GM18873 (cell line): Measurements from ENCODE around the gene UPF3A.
"Not testable (repeated sequence)": the region's sequence is repeated elsewhere in the genome, so short reads cannot be mapped to it uniquely, and the experiment has no call there.

ENCODE experiments used
- ATAC-seq: cut with Tn5 transposase; IDR thresholded peaks from one replicate; pipeline ENCODE4 v1.9.1; 2021; ENCODE audit warnings: mild to moderate bottlenecking, moderate library complexity, moderate number of reproducible peaks; ENCODE audit not compliant: unreplicated experiment, low FRiP score

UPF3A gene

DNA sequence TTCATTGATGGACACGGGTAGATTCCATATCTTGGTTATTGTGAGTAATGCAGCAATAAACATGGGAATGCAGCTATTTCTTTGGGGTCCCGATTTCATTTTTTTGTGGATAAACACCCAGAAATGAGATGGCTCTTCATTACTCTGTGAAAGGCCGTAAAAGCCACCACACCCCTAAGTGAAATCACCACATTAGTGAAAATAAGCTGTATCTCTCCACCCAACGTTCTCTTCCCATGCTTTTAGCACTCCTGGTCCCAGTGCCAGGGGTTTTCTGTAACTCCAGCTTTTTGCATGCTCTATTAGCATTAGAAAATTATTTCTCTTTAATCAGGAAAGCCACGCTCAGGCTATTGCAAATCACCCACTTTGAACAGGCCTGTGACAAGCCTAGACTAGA is 48.7 kb downstream of the UPF3A start:
- ATAC-seq: no peak

DNA sequence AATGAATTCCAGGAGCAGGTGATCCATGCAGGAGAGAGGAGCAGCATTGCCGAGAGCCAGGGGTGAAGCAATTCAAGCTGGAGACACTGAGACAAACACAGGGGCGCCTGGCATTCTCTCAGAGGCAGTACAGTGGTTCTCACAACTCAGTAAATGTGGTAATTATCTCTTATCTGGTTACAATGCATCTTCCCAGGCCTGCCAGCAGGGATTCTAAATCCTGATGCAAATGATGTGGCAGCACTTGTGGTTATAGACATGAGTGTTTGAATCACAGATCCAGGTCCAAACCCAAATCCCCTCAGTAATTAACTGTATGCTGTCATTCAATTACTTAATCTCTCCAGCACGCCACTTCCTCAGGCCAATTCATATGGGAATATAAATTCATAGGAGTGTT is 52.5 kb downstream of the UPF3A start:
- not testable (repeated sequence) for ATAC-seq

DNA sequence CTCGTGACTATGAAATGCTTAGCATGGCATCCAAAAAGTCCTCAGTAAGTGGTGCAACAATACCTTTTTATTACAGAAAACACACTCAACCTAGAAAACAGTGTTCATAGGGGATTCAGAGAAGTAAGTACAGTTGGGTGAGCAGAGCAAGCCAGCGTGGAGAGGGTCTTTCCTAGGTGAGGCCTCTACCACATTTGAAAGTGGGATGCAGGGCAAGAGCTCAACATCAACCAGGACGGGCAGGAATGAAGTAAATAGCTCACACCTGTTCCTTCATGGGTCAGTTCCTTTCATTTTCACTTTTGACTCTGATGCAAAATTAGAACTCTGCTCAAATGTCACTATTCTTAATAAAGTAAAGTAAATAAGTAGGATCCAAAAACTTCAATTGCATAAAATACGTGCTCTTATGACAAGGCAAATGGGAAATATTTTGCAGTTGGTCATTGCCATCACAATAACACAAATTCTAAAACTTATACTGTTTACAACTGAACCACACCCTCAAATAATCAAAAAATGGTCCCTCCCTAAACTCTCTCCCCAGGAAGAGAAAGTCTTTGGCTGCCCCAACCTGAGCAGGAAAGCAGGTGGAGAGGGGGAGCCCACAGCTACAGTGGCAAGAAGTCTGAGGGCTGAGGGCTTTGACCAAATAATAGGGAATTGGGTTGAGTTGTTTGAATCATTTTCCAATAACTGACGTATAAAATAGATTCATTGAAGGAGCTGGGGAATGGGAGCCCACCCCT is 53.1 kb downstream of the UPF3A start:
- ATAC-seq: no peak

- not testable (repeated sequence) for ATAC-seq
These were observed 55.1 kb downstream of the UPF3A start for GRCh38 chr13:114336457-114336856.

- no peak for ATAC-seq
These were observed 57.6 kb downstream of the UPF3A start for GRCh38 chr13:114338959-114339358.

DNA sequence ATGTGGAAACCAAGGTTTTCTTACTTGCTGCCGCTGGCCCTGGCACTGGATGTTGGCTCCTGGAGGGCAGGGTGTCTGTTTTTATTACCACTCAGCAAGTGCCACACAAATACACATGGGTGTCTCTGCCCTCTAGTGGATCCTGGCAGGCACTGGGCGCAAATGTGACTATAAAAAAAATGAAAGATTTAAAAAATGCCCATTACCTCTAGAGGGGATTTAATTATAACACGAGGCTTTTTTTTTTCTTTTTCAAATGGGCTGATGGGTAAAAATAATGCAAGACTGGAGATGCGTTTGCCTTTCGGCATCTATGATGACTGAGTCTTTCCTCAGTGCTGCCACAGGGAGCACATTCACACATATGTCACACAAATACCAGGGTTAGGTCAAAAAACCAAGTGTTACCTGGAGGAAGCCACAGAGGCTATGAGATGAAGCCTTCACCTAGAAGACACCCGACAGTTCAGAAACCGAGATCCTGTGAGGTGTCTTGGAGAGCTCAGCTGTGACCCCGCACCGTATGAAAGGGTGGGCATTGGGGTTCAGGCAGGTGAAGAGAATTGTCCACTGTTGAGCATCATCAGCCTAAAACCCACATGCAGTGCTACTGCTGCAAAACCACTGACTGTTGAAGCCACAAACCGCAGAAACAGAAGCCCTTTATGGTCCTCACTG is 58.6 kb downstream of the UPF3A start:
- no peak for ATAC-seq

DNA sequence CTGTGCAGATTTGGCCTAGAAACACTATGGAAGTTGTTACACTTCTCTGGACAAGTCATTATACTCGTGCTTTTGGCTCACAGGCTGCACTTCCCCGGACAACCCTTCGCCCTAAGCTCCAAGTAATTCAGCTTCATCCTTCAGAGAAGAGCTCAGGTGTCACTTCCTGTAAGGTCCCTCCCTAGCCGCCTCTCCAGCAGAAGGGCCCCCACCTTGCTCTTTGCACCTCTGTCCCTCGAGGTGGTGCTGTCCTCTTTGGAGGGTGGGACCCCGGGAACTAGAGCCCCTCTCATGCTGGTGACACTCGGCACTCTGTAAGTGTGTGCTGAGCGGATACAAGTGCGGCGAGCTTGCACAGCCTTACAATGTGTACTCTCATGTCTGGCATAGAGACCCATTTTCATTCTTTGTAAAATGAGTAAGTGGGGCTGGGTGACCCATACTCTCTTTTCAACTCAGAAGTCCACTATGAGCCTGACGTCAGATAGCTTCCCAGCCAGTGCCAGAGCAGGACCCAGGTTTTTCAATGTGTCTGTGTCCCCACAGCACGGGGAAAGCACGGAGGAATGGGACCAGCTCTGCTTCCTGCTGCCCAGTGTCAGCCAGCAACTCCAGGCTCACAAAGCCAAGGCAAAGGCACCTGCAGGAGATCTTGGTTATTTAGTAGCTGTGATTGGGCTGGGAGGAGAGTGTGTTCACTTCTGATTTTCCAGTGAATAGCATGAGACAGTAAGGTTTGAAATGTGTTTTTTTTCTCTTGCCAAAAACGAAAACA is 59.8 kb downstream of the UPF3A start:
- ATAC-seq: no peak

DNA sequence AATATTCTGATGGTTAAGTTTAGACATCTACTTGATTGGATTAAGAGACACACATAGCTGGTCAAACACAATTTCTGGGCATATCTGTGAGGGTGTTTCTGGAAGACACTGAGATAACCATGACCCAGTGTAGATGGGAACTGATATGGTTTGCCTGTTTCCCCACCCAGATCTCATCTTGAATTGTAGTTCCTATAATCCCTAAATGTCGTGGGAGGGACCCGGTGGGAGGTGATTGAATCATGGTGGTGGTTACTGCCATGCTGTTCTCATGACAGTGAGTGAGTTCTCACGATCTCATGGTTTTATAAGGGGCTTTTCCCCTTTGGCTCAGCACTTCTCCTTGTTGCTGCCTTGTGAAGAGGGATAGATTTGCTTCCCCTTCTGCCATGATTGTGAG is 65.9 kb downstream of the UPF3A start:
- not testable (repeated sequence) for ATAC-seq

- ATAC-seq: not testable (repeated sequence)
These were observed 71.4 kb downstream of the UPF3A start for GRCh38 chr13:114352763-114353162.

GRCh38 chr13:114353382-114353781 is 72.0 kb downstream of the UPF3A start:
- ATAC-seq: not testable (repeated sequence)
